Mesenchymal stem cell (in vitro differentiated cells and primary cell): ENCODE data around the gene DLGAP1.

ENCODE experiments used
- DNase-seq: peaks from one replicate; pipeline ENCODE4 v3.0.0-alpha.2; 2013
- H2AFZ ChIP-seq: one replicate; pipeline ENCODE4 v1.6.1; 2013; ENCODE audit warnings: low read depth, mild to moderate bottlenecking, control low read depth, inconsistent platforms, low read length, moderate library complexity
- H2AK5ac ChIP-seq: 2 replicates; pipeline ENCODE4 v1.6.1; 2013; ENCODE audit warnings: low read length, moderate library complexity, mild to moderate bottlenecking, inconsistent platforms; ENCODE audit not compliant: severe bottlenecking
- H2BK120ac ChIP-seq: one replicate; pipeline ENCODE4 v1.6.1; 2013; ENCODE audit warnings: low read depth, mild to moderate bottlenecking, inconsistent platforms, low read length, moderate library complexity
- H2BK12ac ChIP-seq, 2 experiments: one replicate each; pipeline ENCODE4 v1.6.1; 2013; ENCODE audit warnings: inconsistent platforms in 2 of 2, low read length in 2 of 2, mild to moderate bottlenecking in 2 of 2, moderate library complexity in 2 of 2, control low read depth in 1 of 2
- H2BK15ac ChIP-seq: one replicate; pipeline ENCODE4 v1.6.1; 2013; ENCODE audit warnings: mild to moderate bottlenecking, low read depth, inconsistent platforms; ENCODE audit not compliant: poor library complexity, severe bottlenecking
- H2BK5ac ChIP-seq: 2 replicates; pipeline ENCODE4 v1.6.1; 2013; ENCODE audit warnings: low read depth, mild to moderate bottlenecking, low read length, control low read depth, inconsistent platforms; ENCODE audit not compliant: poor library complexity, severe bottlenecking
- H3K14ac ChIP-seq, 2 experiments: one replicate each; pipeline ENCODE4 v1.6.1; 2013; ENCODE audit warnings: inconsistent platforms in 2 of 2, low read length in 2 of 2, control low read depth in 1 of 2, mild to moderate bottlenecking in 1 of 2, moderate library complexity in 1 of 2
- H3K18ac ChIP-seq, 2 experiments: one replicate each; pipeline ENCODE4 v1.6.1; 2013; ENCODE audit warnings: inconsistent platforms in 2 of 2, low read length in 2 of 2, control low read depth in 1 of 2, low read depth in 1 of 2, mild to moderate bottlenecking in 1 of 2
- H3K23ac ChIP-seq, 2 experiments: one replicate each; pipeline ENCODE4 v1.6.1; 2013; ENCODE audit warnings: inconsistent platforms in 2 of 2, low read length in 2 of 2, mild to moderate bottlenecking in 2 of 2, moderate library complexity in 2 of 2, control low read depth in 1 of 2
- H3K27ac ChIP-seq: 2 replicates; pipeline ENCODE4 v1.5.1; 2013; ENCODE audit warnings: mild to moderate bottlenecking, moderate library complexity, low read length, control low read depth, inconsistent platforms; ENCODE audit not compliant: poor library complexity, severe bottlenecking
- H3K27me3 ChIP-seq, 2 experiments: 2 replicates each; pipeline versions ENCODE4 v1.6.1 to v1.7.0; 2013; ENCODE audit warnings: low read length in 2 of 2, mild to moderate bottlenecking in 2 of 2, moderate library complexity in 2 of 2, control low read depth in 1 of 2, inconsistent platforms in 1 of 2; ENCODE audit not compliant: control insufficient read depth in 1 of 2, insufficient read depth in 1 of 2
- H3K36me3 ChIP-seq, 2 experiments: 2 replicates each; pipeline versions ENCODE4 v1.6.1 to v1.7.0; 2013; ENCODE audit warnings: low read length in 2 of 2, control low read depth in 1 of 2, inconsistent platforms in 1 of 2, low read depth in 1 of 2, mild to moderate bottlenecking in 1 of 2; ENCODE audit not compliant: insufficient read depth in 2 of 2, control insufficient read depth in 1 of 2
- H3K4ac ChIP-seq, 2 experiments: one replicate each; pipeline ENCODE4 v1.6.1; 2013; ENCODE audit warnings: inconsistent platforms in 2 of 2, low read length in 2 of 2, mild to moderate bottlenecking in 2 of 2, moderate library complexity in 2 of 2, control low read depth in 1 of 2, low read depth in 1 of 2
- H3K4me1 ChIP-seq: 2 replicates; pipeline ENCODE4 v1.6.1; 2013; ENCODE audit warnings: low read depth, low read length, control low read depth; ENCODE audit not compliant: control insufficient read depth, insufficient read depth
- H3K4me2 ChIP-seq: 2 replicates; pipeline ENCODE4 v1.6.1; 2013; ENCODE audit warnings: low read length, mild to moderate bottlenecking, inconsistent platforms; ENCODE audit not compliant: poor library complexity, severe bottlenecking
- H3K4me3 ChIP-seq, 2 experiments: 2 replicates each; pipeline versions ENCODE4 v1.5.1 to v1.7.0; 2013; ENCODE audit warnings: low read length in 2 of 2, mild to moderate bottlenecking in 2 of 2, control low read depth in 1 of 2, low read depth in 1 of 2; ENCODE audit not compliant: insufficient read depth in 1 of 2
- H3K79me1 ChIP-seq: replicated peaks from 2 replicates; pipeline ENCODE4 v1.6.1; 2013; ENCODE audit warnings: mild to moderate bottlenecking, control low read depth, low read length, inconsistent platforms; ENCODE audit not compliant: poor library complexity, severe bottlenecking
- H3K9ac ChIP-seq: 2 replicates; pipeline ENCODE4 v1.7.0; 2013; ENCODE audit warnings: mild to moderate bottlenecking, low read length, moderate library complexity
- H3K9me3 ChIP-seq: 2 replicates; pipeline ENCODE4 v1.7.0; 2013; ENCODE audit warnings: mild to moderate bottlenecking, low read length; ENCODE audit not compliant: control insufficient read depth
- H4K8ac ChIP-seq: one replicate; pipeline ENCODE4 v1.6.1; 2013; ENCODE audit warnings: inconsistent platforms, mild to moderate bottlenecking, low read length, moderate library complexity
- H4K91ac ChIP-seq: one replicate; pipeline ENCODE4 v1.6.1; 2013; ENCODE audit warnings: mild to moderate bottlenecking, low read length, inconsistent platforms
- whole genome bisulfite sequencing: methylation state at CpG from one replicate; pipeline ENCODE4 v1.1.7; 2013; ENCODE audit warnings: mixed read lengths; 5-methylcytosine and 5-hydroxymethylcytosine counted together

DLGAP1 gene

GRCh38 chr18:3982541-3982940 is 472.6 kb downstream of the DLGAP1 start:
- Histone ChIP-seq H3K27me3 (no peaks in the 10 kb centered on the region), H3K4me2 (no peak overlapping the region), H3K4ac (no peak overlapping the region), H4K91ac (no peak overlapping the region), H2AK5ac (no peak overlapping the region), H3K36me3 (no peaks in the 10 kb centered on the region), H2BK12ac (no peak overlapping the region), H3K9me3 (peaks cover 8% of the 10 kb centered on the region), H2BK5ac (no peak overlapping the region), H3K18ac (no peak overlapping the region), H2AFZ (no peak overlapping the region), H3K4me3 (no peak overlapping the region), H3K23ac (no peak overlapping the region), H3K9ac (peak overlapping the region; percentile 72), H3K27ac (peak overlapping the region; percentile 12), H3K79me1 (no peaks in the 10 kb centered on the region), H3K14ac (no peak overlapping the region), H3K4me1 (peaks cover 2% of the 10 kb centered on the region), H2BK15ac (no peak overlapping the region), H4K8ac (no peak overlapping the region), H2BK120ac (no peak overlapping the region)
- DNase-seq = no peak
- WGBS = no CpG with 5 or more reads among the region's 3 CpGs

- no peak for DNase-seq
- H3K4me1 ChIP-seq = no peaks in the 10 kb centered on the region
- H3K79me1 ChIP-seq = no peaks in the 10 kb centered on the region
- no peak overlapping the region for H3K4me2 ChIP-seq
- H3K9ac ChIP-seq = no peak overlapping the region
- H3K14ac ChIP-seq = no peak overlapping the region
- H3K27ac ChIP-seq = no peak overlapping the region
- H2BK120ac ChIP-seq = no peak overlapping the region
- no peak overlapping the region for H3K23ac ChIP-seq
- H3K36me3 ChIP-seq = no peaks in the 10 kb centered on the region
- H2BK15ac ChIP-seq = no peak overlapping the region
- H4K91ac ChIP-seq = no peak overlapping the region
- H2AK5ac ChIP-seq = no peak overlapping the region
- no peak overlapping the region for H3K4me3 ChIP-seq
- WGBS = 97% methylated on average over 4 of the region's 4 CpGs
- H3K9me3 ChIP-seq = peaks cover 8% of the 10 kb centered on the region
- no peak overlapping the region for H2BK12ac ChIP-seq
- H4K8ac ChIP-seq = no peak overlapping the region
- no peak overlapping the region for H2AFZ ChIP-seq
- no peak overlapping the region for H3K18ac ChIP-seq
- no peaks in the 10 kb centered on the region for H3K27me3 ChIP-seq
- no peak overlapping the region for H2BK5ac ChIP-seq
- no peak overlapping the region for H3K4ac ChIP-seq
These were observed 476.1 kb downstream of the DLGAP1 start for GRCh38 chr18:3979024-3979423.

GRCh38 chr18:3973191-3973850 is 481.8 kb downstream of the DLGAP1 start:
- H3K14ac ChIP-seq = peak overlapping the region in 1 of 2 experiments; percentile 61
- no peak for DNase-seq

GRCh38 chr18:3972291-3972930 is 482.7 kb downstream of the DLGAP1 start:
- Histone ChIP-seq H3K4me3 (no peak overlapping the region), H3K18ac (no peak overlapping the region)
- 85% methylated on average over 4 of the region's 6 CpGs for WGBS

More at GRCh38 chr18:3973191-3973850, 481.8 kb downstream of the DLGAP1 start:
- Histone ChIP-seq H4K8ac (no peak overlapping the region), H3K4ac (no peak overlapping the region), H3K79me1 (no peaks in the 10 kb centered on the region), H3K4me2 (no peak overlapping the region), H2BK120ac (no peak overlapping the region), H2AK5ac (no peak overlapping the region), H2AFZ (no peak overlapping the region), H3K36me3 (no peaks in the 10 kb centered on the region), H3K27me3 (no peaks in the 10 kb centered on the region), H2BK15ac (no peak overlapping the region), H3K9me3 (no peaks in the 10 kb centered on the region), H3K18ac (no peak overlapping the region), H4K91ac (no peak overlapping the region), H3K4me3 (no peak overlapping the region), H3K9ac (peak overlapping the region; percentile 63), H3K4me1 (peaks cover 1% of the 10 kb centered on the region), H2BK5ac (no peak overlapping the region), H3K27ac (no peak overlapping the region), H2BK12ac (no peak overlapping the region), H3K23ac (no peak overlapping the region)
- WGBS = 87% methylated on average over 5 of the region's 5 CpGs

More at GRCh38 chr18:3972291-3972930, 482.7 kb downstream of the DLGAP1 start:
- no peak overlapping the region for H2BK5ac ChIP-seq
- no peak overlapping the region for H3K4me2 ChIP-seq
- no peak overlapping the region for H2BK15ac ChIP-seq
- no peak overlapping the region for H3K14ac ChIP-seq
- no peak overlapping the region for H3K23ac ChIP-seq
- peak overlapping the region; percentile 44 for H3K9ac ChIP-seq
- no peak overlapping the region for H4K8ac ChIP-seq
- H3K4ac ChIP-seq = no peak overlapping the region
- H3K36me3 ChIP-seq = no peaks in the 10 kb centered on the region
- no peak overlapping the region for H2AK5ac ChIP-seq
- DNase-seq = no peak
- H3K27ac ChIP-seq = no peak overlapping the region
- H3K27me3 ChIP-seq = no peaks in the 10 kb centered on the region
- no peak overlapping the region for H2AFZ ChIP-seq
- H3K4me1 ChIP-seq = peaks cover 1% of the 10 kb centered on the region
- H3K79me1 ChIP-seq = no peaks in the 10 kb centered on the region
- H3K9me3 ChIP-seq = no peaks in the 10 kb centered on the region
- no peak overlapping the region for H2BK120ac ChIP-seq
- no peak overlapping the region for H2BK12ac ChIP-seq
- H4K91ac ChIP-seq = peak overlapping the region; percentile 68
